Measurements from ENCODE around the gene REN. TPM values are rescaled to one million over a fixed set of nuclear protein-coding genes. Genes with fewer than 3 reads are reported as not detected.

Gene REN
- total and polyA plus RNA-seq, 2 of the 13 experiments (the other 11 are each of a cell fraction or from before 2014, with no cell fraction given): not detected

DNA sequence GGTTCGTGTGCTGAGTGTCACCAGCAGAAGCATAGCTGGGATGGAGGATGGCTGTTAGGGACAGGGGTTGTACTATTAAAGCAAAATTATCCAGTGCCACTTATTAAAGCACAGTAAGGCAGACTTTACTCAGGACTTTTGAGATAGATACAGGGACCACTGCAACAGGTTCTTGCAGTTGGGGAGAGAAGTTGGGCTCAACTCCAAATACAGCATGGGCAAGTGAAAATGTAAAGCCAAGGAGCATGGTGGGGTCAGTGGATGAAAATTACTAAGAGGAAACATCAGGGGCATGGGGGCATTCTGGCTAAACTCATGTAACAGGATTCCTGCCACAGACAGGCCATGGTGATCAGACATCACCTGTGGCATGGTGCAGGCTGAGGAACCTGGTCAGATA, 15.0 kb upstream of the REN start:
- FAIRE-seq: no peak
- no peak for ATAC-seq
- DNase-seq (ENCODE audit: low spot score): no peak
- Histone ChIP-seq H3K9ac (ENCODE audit: insufficient read depth, low read depth, low read length) (no peak overlapping the region), H3K27ac (ENCODE audit: extremely low read length, insufficient read depth, low read length) (no peak overlapping the region), H3K36me3 (replicated peaks in 1 of 2; ENCODE audit: control insufficient read depth in 1 of 2, insufficient read depth in 2 of 2, low read length in 2 of 2) (no peaks in the 10 kb centered on the region), H3K4me3 (replicated peaks in 1 of 3; ENCODE audit: insufficient read depth in 1 of 3, low read depth in 2 of 3, low read length in 3 of 3) (no peak overlapping the region), H3K79me2 (ENCODE audit: insufficient read depth, low read length) (no peaks in the 10 kb centered on the region), H3K4me2 (ENCODE audit: low read depth, low read length) (no peak overlapping the region), H3K4me1 (ENCODE audit: insufficient read depth, low read length) (peaks cover 26% of the 10 kb centered on the region), H4K20me1 (ENCODE audit: insufficient read depth, low read length) (no peaks in the 10 kb centered on the region), H3K9me3 (ENCODE audit: low read length) (no peaks in the 10 kb centered on the region), H2AFZ (ENCODE audit: low read length) (no peak overlapping the region), H3K27me3 (ENCODE audit: control insufficient read depth in 1 of 2, insufficient read depth in 2 of 2, low read length in 2 of 2) (peaks cover 0 to 10% of the 10 kb centered on the region in 2 experiments; a peak in 1 of 5 replicates)
- no TSS peak for BruUV-seq (replicated peaks)
- POLR2A ChIA-PET: interaction anchor here (2.4 kb wide), 1 partner anchor 9 kb away, joined by 7 read pairs; no protein-coding TSS in a partner anchor
- CTCF ChIA-PET (ENCODE audit: low intra/inter-chr PET ratio, low total read pairs): no interaction called here
- no peak for TF ChIP-seq SP2 (CRISPR knock-in tag; IDR thresholded peaks at IDR 0.05)
- TF ChIP-seq SNAPC2 (CRISPR knock-in tag; IDR thresholded peaks at IDR 0.05): no peak
- TF ChIP-seq, protein P1, sequence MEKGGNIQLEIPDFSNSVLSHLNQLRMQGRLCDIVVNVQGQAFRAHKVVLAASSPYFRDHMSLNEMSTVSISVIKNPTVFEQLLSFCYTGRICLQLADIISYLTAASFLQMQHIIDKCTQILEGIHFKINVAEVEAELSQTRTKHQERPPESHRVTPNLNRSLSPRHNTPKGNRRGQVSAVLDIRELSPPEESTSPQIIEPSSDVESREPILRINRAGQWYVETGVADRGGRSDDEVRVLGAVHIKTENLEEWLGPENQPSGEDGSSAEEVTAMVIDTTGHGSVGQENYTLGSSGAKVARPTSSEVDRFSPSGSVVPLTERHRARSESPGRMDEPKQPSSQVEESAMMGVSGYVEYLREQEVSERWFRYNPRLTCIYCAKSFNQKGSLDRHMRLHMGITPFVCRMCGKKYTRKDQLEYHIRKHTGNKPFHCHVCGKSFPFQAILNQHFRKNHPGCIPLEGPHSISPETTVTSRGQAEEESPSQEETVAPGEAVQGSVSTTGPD (CRISPR knock-in tag; IDR thresholded peaks at IDR 0.05): no peak
- TF ChIP-seq ZNF775 (CRISPR knock-in tag; IDR thresholded peaks at IDR 0.05; ENCODE audit: borderline replicate concordance): no peak
- TF ChIP-seq POLR2A (IDR thresholded peaks at IDR 0.05; ENCODE audit: insufficient read depth in 1 of 2, low read depth in 2 of 2, low read length in 2 of 2): no peak
- no peak for TF ChIP-seq PITX1 (CRISPR knock-in tag; IDR thresholded peaks at IDR 0.05)
- TF ChIP-seq ZNF33B (CRISPR knock-in tag; IDR thresholded peaks at IDR 0.05): no peak
- TF ChIP-seq, protein P2, sequence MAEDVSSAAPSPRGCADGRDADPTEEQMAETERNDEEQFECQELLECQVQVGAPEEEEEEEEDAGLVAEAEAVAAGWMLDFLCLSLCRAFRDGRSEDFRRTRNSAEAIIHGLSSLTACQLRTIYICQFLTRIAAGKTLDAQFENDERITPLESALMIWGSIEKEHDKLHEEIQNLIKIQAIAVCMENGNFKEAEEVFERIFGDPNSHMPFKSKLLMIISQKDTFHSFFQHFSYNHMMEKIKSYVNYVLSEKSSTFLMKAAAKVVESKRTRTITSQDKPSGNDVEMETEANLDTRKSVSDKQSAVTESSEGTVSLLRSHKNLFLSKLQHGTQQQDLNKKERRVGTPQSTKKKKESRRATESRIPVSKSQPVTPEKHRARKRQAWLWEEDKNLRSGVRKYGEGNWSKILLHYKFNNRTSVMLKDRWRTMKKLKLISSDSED (CRISPR knock-in tag; IDR thresholded peaks at IDR 0.05): no peak
- no peak for TF ChIP-seq ZNF816 (CRISPR knock-in tag; IDR thresholded peaks at IDR 0.05; ENCODE audit: borderline replicate concordance)
- TF ChIP-seq BCL6 (CRISPR knock-in tag; IDR thresholded peaks at IDR 0.05): no peak
- TF ChIP-seq ADNP (CRISPR knock-in tag; IDR thresholded peaks at IDR 0.05): no peak
- TF ChIP-seq, protein P3, sequence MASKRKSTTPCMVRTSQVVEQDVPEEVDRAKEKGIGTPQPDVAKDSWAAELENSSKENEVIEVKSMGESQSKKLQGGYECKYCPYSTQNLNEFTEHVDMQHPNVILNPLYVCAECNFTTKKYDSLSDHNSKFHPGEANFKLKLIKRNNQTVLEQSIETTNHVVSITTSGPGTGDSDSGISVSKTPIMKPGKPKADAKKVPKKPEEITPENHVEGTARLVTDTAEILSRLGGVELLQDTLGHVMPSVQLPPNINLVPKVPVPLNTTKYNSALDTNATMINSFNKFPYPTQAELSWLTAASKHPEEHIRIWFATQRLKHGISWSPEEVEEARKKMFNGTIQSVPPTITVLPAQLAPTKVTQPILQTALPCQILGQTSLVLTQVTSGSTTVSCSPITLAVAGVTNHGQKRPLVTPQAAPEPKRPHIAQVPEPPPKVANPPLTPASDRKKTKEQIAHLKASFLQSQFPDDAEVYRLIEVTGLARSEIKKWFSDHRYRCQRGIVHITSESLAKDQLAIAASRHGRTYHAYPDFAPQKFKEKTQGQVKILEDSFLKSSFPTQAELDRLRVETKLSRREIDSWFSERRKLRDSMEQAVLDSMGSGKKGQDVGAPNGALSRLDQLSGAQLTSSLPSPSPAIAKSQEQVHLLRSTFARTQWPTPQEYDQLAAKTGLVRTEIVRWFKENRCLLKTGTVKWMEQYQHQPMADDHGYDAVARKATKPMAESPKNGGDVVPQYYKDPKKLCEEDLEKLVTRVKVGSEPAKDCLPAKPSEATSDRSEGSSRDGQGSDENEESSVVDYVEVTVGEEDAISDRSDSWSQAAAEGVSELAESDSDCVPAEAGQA (IDR thresholded peaks at IDR 0.05; ENCODE audit: low read depth): no peak
- TF ChIP-seq, protein P3 (CRISPR knock-in tag; IDR thresholded peaks at IDR 0.05; ENCODE audit: borderline replicate concordance): no peak
- TF ChIP-seq, protein P4, sequence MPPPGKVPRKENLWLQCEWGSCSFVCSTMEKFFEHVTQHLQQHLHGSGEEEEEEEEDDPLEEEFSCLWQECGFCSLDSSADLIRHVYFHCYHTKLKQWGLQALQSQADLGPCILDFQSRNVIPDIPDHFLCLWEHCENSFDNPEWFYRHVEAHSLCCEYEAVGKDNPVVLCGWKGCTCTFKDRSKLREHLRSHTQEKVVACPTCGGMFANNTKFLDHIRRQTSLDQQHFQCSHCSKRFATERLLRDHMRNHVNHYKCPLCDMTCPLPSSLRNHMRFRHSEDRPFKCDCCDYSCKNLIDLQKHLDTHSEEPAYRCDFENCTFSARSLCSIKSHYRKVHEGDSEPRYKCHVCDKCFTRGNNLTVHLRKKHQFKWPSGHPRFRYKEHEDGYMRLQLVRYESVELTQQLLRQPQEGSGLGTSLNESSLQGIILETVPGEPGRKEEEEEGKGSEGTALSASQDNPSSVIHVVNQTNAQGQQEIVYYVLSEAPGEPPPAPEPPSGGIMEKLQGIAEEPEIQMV (CRISPR knock-in tag; IDR thresholded peaks at IDR 0.05; ENCODE audit: low read depth): no peak
- intact Hi-C loops (cut with micrococcal nuclease; ENCODE audit: unreplicated experiment) (no loop called here), in situ Hi-C loops (cut with HindIII; ENCODE audit: extremely low pct_ligation_motif_present, low pct_unique_long_range_greater_than_20kb) (no loop called here)
- 0% methylated on average over 1 of the region's 1 CpG for WGBS (ENCODE audit: low lambda C conversion rate)

Measured in HepG2 (cell line).